Measurements from ENCODE around the gene CDH22.

The CDH22 gene

GRCh38 chr20:46235077-46235476, 73.2 kb downstream of the CDH22 start:
- DNase-seq: no peak

GRCh38 chr20:46233701-46234100, 74.6 kb downstream of the CDH22 start:
- no peak for DNase-seq

- no peak for DNase-seq
Measured at GRCh38 chr20:46232539-46232938, 75.8 kb downstream of the CDH22 start.

- DNase-seq: no peak
Measured at GRCh38 chr20:46230801-46231282, 77.5 kb downstream of the CDH22 start.

- no peak for DNase-seq
Measured at GRCh38 chr20:46230106-46230491, 78.2 kb downstream of the CDH22 start.

GRCh38 chr20:46229478-46230105, 78.7 kb downstream of the CDH22 start:
- DNase-seq: no peak

GRCh38 chr20:46228670-46229069, 79.6 kb downstream of the CDH22 start:
- no peak for DNase-seq

GRCh38 chr20:46227272-46227767, 81.0 kb downstream of the CDH22 start:
- no peak for DNase-seq

GRCh38 chr20:46226602-46227001, 81.7 kb downstream of the CDH22 start:
- DNase-seq: no peak

- DNase-seq: no peak
Measured at GRCh38 chr20:46222521-46223007, 85.7 kb downstream of the CDH22 start.

- DNase-seq: no peak
Measured at GRCh38 chr20:46221256-46221833, 87.0 kb downstream of the CDH22 start.

- no peak for DNase-seq
Measured at GRCh38 chr20:46220455-46221207, 87.7 kb downstream of the CDH22 start.

- DNase-seq: no peak
Measured at GRCh38 chr20:46219920-46220319, 88.4 kb downstream of the CDH22 start.

GRCh38 chr20:46219190-46219589, 89.1 kb downstream of the CDH22 start:
- no peak for DNase-seq

- DNase-seq: no peak
Measured at GRCh38 chr20:46218656-46219055, 89.6 kb downstream of the CDH22 start.

- no peak for DNase-seq
Measured at GRCh38 chr20:46217583-46217982, 90.7 kb downstream of the CDH22 start.

GRCh38 chr20:46216770-46217464, 91.4 kb downstream of the CDH22 start:
- DNase-seq: no peak

GRCh38 chr20:46215913-46216707, 92.2 kb downstream of the CDH22 start:
- no peak for DNase-seq

GRCh38 chr20:46214824-46215488, 93.3 kb downstream of the CDH22 start:
- DNase-seq: no peak

- no peak for DNase-seq
Measured at GRCh38 chr20:46213946-46214823, 94.1 kb downstream of the CDH22 start.

GRCh38 chr20:46212876-46213275, 95.4 kb downstream of the CDH22 start:
- DNase-seq: no peak

Measured in T-helper 1 cell (primary cell).